NCI-H446 treated with DMSO at 0.1 percent for 48 hours (cell line): ENCODE results near the gene KATNIP.
"Not testable (repeated sequence)": the region's sequence is repeated elsewhere in the genome, so short reads cannot be mapped to it uniquely, and the experiment has no call there.

ENCODE experiments used
- DNase-seq: peaks from one replicate; lab custom pipeline; 2025; lab: John Stamatoyannopoulos, UW

The KATNIP gene

GRCh38 chr16:27538528-27538927 lies 11.4 kb upstream of the KATNIP start:
- no peak for DNase-seq

GRCh38 chr16:27539120-27539519 lies 10.8 kb upstream of the KATNIP start:
- no peak for DNase-seq

GRCh38 chr16:27539636-27540035 lies 10.3 kb upstream of the KATNIP start:
- DNase-seq = no peak

- no peak for DNase-seq
Observed at GRCh38 chr16:27543801-27544200, 6.1 kb upstream of the KATNIP start.

- no peak for DNase-seq
Observed at GRCh38 chr16:27544671-27545070, 5.3 kb upstream of the KATNIP start.

GRCh38 chr16:27547134-27547533 lies 2.8 kb upstream of the KATNIP start:
- DNase-seq = no peak

GRCh38 chr16:27547851-27548250 lies 2.1 kb upstream of the KATNIP start:
- no peak for DNase-seq

GRCh38 chr16:27549464-27549745 lies 539 bp upstream of the KATNIP start:
- DNase-seq = no peak

GRCh38 chr16:27550582-27550920 lies 607 bp downstream of the KATNIP start:
- DNase-seq = no peak

GRCh38 chr16:27551036-27551435 lies 1.1 kb downstream of the KATNIP start:
- DNase-seq = no peak

- no peak for DNase-seq
Observed at GRCh38 chr16:27556471-27556870, 6.5 kb downstream of the KATNIP start.

GRCh38 chr16:27558434-27558833 lies 8.5 kb downstream of the KATNIP start:
- DNase-seq = no peak

GRCh38 chr16:27558932-27559331 lies 9.0 kb downstream of the KATNIP start:
- no peak for DNase-seq

- no peak for DNase-seq
Observed at GRCh38 chr16:27561216-27561615, 11.3 kb downstream of the KATNIP start.

- no peak for DNase-seq
Observed at GRCh38 chr16:27564224-27564623, 14.3 kb downstream of the KATNIP start.

GRCh38 chr16:27566417-27566816 lies 16.5 kb downstream of the KATNIP start:
- no peak for DNase-seq

- no peak for DNase-seq
Observed at GRCh38 chr16:27568077-27568476, 18.1 kb downstream of the KATNIP start.

- not testable (repeated sequence) for DNase-seq
Observed at GRCh38 chr16:27570986-27571385, 21.0 kb downstream of the KATNIP start.

- no peak for DNase-seq
Observed at GRCh38 chr16:27571433-27572326, 21.7 kb downstream of the KATNIP start.

- no peak for DNase-seq
Observed at GRCh38 chr16:27572711-27573110, 22.8 kb downstream of the KATNIP start.

- DNase-seq = no peak
Observed at GRCh38 chr16:27576729-27577128, 26.8 kb downstream of the KATNIP start.

GRCh38 chr16:27579087-27579980 lies 29.4 kb downstream of the KATNIP start:
- DNase-seq = no peak

- no peak for DNase-seq
Observed at GRCh38 chr16:27582883-27583282, 32.9 kb downstream of the KATNIP start.
